Progenitor cell of endocrine pancreas (in vitro differentiated cells): ENCODE measurements around the gene ZBTB8A. TPM values are rescaled to one million over a fixed set of nuclear protein-coding genes. Genes with fewer than 3 reads are reported as not detected.
"Not testable (repeated sequence)": the region's sequence is repeated elsewhere in the genome, so short reads cannot be mapped to it uniquely, and the experiment has no call there.

Experiments
- DNase-seq: peaks from one replicate; pipeline ENCODE4 v3.0.0; 2021; ENCODE audit warnings: low spot score; ENCODE audit not compliant: unreplicated experiment
- H3K27ac Mint-ChIP-seq: 2 replicates; pipeline ENCODE4 v1.8.0; 2021; ENCODE audit warnings: mild to moderate bottlenecking, moderate library complexity, mixed read lengths
- H3K27me3 Mint-ChIP-seq: 2 replicates; pipeline ENCODE4 v1.8.0; 2021; ENCODE audit warnings: mixed read lengths
- H3K36me3 Mint-ChIP-seq: 2 replicates; pipeline ENCODE4 v1.8.0; 2022; ENCODE audit warnings: mixed read lengths; ENCODE audit not compliant: insufficient read depth
- H3K4me1 Mint-ChIP-seq: 2 replicates; pipeline ENCODE4 v1.8.0; 2021; ENCODE audit warnings: low read depth, mixed read lengths
- H3K4me3 Mint-ChIP-seq: 2 replicates; pipeline ENCODE4 v1.8.0; 2021; ENCODE audit warnings: low read depth, mild to moderate bottlenecking, moderate library complexity, mixed read lengths
- H3K9me3 Mint-ChIP-seq: 2 replicates; pipeline ENCODE4 v1.8.0; 2021; ENCODE audit warnings: low read depth, mixed read lengths
- total RNA-seq: library from RNA; stranded (reverse); gene quantifications from 2 replicates; pipeline ENCODE4 v1.2.1, GENCODE V29; 2021
- TF ChIP-seq, protein P1 (sequence below): fragments of 200-600 bp; sonication (generic); IDR thresholded peaks from one replicate; pipeline ENCODE4 v1.5.0; 2021; ENCODE audit warnings: antibody characterized with exemption, mild to moderate bottlenecking; ENCODE audit not compliant: unreplicated experiment

Gene ZBTB8A
- total RNA-seq, 1 donor from 2014 or later = 10.8 TPM

DNA sequence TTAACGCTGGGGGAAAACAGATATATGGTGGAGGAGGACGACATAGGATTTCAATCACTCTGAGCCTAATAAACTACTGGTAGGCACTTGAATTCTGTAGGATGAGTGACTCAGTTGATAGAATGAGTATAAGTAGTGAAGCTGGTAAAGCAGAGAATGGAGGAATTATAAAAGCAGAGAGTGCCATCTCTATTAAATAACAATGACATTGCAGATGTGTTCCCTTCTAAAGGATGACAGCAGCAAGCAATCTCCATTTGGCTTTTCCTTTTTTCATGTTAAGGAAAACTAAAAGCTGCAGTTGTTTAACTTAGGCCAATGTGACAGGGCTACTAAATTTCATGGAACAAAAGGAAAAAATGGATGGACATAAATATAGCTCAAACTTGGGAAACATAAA is 93.6 kb downstream of the ZBTB8A start:
- no peak overlapping the region for H3K4me3 Mint-ChIP-seq
- no peaks in the 10 kb centered on the region for H3K27me3 Mint-ChIP-seq
- TF ChIP-seq, protein P1, sequence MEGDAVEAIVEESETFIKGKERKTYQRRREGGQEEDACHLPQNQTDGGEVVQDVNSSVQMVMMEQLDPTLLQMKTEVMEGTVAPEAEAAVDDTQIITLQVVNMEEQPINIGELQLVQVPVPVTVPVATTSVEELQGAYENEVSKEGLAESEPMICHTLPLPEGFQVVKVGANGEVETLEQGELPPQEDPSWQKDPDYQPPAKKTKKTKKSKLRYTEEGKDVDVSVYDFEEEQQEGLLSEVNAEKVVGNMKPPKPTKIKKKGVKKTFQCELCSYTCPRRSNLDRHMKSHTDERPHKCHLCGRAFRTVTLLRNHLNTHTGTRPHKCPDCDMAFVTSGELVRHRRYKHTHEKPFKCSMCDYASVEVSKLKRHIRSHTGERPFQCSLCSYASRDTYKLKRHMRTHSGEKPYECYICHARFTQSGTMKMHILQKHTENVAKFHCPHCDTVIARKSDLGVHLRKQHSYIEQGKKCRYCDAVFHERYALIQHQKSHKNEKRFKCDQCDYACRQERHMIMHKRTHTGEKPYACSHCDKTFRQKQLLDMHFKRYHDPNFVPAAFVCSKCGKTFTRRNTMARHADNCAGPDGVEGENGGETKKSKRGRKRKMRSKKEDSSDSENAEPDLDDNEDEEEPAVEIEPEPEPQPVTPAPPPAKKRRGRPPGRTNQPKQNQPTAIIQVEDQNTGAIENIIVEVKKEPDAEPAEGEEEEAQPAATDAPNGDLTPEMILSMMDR = no peak
- peaks cover 10% of the 10 kb centered on the region for H3K4me1 Mint-ChIP-seq
- H3K36me3 Mint-ChIP-seq = peaks cover 13% of the 10 kb centered on the region
- peak overlapping the region; percentile 51 for H3K27ac Mint-ChIP-seq
- H3K9me3 Mint-ChIP-seq = no peaks in the 10 kb centered on the region
- DNase-seq = no peak

DNA sequence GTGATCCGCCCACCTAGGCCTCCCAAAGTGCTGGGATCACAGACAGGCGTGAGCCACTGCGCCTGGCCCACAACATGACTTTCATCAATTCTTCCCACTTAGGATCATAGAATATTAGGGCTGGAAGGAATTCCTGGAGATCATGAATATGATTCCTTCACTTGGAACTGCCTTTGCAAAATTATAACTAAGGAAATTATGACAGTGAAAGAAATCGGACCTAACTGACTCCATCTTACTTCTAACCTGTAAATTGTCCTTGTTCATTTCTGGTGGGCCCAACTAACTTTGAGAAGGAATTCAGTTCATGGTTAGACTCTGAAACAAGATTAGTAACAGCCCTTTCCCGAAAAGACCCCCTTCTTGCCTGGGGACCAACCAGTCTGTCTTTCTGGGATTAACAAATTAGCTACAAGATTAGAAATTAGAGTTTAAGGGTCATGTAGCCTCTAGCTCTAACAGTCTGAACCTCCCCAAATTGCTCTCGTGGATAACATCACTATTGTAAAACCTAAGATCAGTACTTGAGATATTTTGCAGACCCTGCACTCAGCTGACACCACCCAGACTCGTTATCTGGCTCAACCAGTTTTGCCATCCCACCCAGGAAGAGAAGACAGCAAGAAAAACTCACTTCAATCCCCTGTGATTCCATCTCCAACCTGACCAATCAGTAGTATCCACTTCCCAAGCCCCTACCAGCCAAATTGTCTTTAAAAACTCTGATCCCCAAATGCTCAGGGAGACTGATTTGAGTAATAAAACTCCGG is 96.5 kb downstream of the ZBTB8A start:
- no peak for DNase-seq
- Mint-ChIP-seq H3K36me3 (peaks cover 13% of the 10 kb centered on the region), H3K27ac (peak overlapping the region; percentile 6), H3K9me3 (no peaks in the 10 kb centered on the region), H3K27me3 (no peaks in the 10 kb centered on the region), H3K4me3 (no peak overlapping the region), H3K4me1 (peaks cover 10% of the 10 kb centered on the region)
- TF ChIP-seq, protein P1 = no peak

DNA sequence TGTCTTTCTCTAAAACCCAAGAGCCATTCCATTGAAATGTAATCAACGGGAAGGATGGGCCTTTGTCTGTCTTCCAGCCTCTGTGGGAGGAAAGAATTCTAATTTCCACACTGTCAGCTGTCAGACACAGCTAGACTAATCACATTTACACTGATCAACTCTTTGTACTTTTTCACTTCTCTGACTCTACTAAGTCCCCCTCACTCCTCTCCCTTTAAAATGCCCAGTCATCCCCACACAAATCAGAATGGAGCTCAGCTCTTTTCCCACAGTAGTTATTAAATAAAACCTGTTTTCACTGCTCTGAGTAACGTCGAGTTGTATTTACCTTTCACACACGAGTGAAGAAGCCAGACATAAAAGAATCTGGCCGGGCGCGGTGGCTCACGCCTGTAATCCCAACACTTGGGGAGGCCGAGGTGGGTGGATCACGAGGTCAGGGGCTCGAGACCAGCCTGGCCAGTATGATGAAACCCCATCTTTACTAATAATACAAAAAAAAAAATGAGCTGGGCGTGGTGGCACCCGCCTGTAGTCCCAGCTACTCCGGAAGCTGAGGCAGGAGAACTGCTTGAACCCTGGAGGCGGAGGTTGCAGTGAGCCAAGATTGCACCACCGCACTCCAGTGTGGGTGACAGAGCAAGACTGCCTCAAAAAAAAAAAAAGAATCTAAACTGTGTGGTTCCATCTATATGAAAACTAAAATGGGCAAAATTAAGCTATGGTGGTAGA is 97.9 kb downstream of the ZBTB8A start:
- H3K4me1 Mint-ChIP-seq = peaks cover 10% of the 10 kb centered on the region
- no peak for DNase-seq
- H3K9me3 Mint-ChIP-seq = no peaks in the 10 kb centered on the region
- H3K36me3 Mint-ChIP-seq = peaks cover 13% of the 10 kb centered on the region
- no peak overlapping the region for H3K4me3 Mint-ChIP-seq
- no peaks in the 10 kb centered on the region for H3K27me3 Mint-ChIP-seq
- TF ChIP-seq, protein P1 = no peak
- peak overlapping the region; percentile 65 for H3K27ac Mint-ChIP-seq

DNA sequence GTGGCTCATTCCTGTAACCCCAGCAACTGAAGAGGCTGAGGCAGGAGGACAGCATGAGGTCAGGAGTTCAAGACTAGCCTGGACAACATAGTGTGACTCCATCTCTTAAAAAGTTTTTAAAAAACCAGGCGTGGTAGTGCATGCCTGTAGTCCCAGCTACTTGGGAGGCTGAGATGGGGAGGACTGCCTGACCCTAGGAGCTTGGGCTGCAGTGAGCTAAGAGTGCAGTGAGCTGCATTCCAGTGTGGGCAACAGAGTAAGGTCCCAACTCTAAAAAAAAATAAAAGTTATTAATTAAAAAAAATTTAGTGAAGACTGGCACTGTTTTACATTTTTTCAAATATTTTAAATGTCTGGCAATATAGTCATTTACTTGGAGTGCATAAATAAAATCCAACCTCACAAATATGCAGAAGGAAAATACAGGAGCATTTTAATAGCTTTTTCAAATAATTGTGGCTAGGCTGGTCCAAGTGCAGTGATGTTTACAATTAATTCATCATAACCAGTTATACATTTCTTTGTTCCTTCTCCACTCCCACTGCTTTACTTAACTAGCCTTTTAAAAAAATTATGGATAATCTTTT is 100.4 kb downstream of the ZBTB8A start:
- Mint-ChIP-seq H3K9me3 (no peaks in the 10 kb centered on the region), H3K27me3 (no peaks in the 10 kb centered on the region), H3K4me1 (peaks cover 19% of the 10 kb centered on the region), H3K27ac (no peak overlapping the region), H3K4me3 (no peak overlapping the region), H3K36me3 (peaks cover 5% of the 10 kb centered on the region)
- no peak for DNase-seq
- TF ChIP-seq, protein P1 = no peak

DNA sequence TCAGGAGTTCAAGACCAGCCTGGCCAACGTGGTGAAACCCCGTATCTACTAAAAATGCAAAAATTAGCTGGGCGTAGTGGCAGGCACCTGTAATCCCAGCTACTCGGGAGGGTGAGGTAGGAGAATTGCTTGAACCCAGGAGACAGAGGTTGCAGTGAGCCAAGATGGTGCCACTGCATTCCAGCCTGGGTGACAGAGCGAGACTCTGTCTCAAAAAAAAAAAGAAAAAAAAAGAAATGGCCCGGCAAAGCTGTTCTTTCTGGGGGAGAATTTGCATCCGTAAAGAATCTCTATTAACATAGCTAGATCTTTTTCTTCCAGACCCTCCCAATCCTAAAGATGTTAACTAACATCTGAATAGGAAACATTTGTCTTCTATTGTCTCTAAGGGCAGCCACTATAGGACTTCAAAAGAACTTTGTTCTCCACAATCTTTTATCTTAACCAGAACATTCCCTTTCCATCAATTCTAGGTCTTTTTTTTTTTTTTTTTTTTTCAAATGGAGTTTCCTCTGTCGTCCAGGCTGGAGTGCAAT is 103.1 kb downstream of the ZBTB8A start:
- not testable (repeated sequence) for H3K27ac Mint-ChIP-seq, H3K27me3 Mint-ChIP-seq, H3K9me3 Mint-ChIP-seq, DNase-seq, H3K4me3 Mint-ChIP-seq, H3K36me3 Mint-ChIP-seq
- H3K4me1 Mint-ChIP-seq = peaks cover 12% of the 10 kb centered on the region
